Ecto neural progenitor cell (in vitro differentiated cells): ENCODE measurements around the gene FCRLB.
"Not testable (repeated sequence)": the region's sequence is repeated elsewhere in the genome, so short reads cannot be mapped to it uniquely, and the experiment has no call there.

ENCODE experiments used
- DNase-seq: peaks from one replicate; pipeline ENCODE4 v3.0.0-alpha.2; 2018; ENCODE audit warnings: low spot score

FCRLB gene, protein sequence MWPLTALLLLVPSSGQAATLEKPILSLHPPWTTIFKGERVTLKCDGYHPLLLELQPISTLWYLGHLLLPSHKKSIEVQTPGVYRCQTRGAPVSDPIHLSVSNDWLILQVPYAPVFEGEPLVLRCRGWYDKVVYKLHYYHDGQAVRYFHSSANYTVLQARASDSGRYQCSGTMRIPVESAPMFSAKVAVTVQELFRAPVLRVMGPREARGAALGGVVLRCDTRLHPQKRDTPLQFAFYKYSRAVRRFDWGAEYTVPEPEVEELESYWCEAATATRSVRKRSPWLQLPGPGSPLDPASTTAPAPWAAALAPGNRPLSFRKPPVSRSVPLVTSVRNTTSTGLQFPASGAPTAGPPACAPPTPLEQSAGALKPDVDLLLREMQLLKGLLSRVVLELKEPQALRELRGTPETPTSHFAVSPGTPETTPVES

DNA sequence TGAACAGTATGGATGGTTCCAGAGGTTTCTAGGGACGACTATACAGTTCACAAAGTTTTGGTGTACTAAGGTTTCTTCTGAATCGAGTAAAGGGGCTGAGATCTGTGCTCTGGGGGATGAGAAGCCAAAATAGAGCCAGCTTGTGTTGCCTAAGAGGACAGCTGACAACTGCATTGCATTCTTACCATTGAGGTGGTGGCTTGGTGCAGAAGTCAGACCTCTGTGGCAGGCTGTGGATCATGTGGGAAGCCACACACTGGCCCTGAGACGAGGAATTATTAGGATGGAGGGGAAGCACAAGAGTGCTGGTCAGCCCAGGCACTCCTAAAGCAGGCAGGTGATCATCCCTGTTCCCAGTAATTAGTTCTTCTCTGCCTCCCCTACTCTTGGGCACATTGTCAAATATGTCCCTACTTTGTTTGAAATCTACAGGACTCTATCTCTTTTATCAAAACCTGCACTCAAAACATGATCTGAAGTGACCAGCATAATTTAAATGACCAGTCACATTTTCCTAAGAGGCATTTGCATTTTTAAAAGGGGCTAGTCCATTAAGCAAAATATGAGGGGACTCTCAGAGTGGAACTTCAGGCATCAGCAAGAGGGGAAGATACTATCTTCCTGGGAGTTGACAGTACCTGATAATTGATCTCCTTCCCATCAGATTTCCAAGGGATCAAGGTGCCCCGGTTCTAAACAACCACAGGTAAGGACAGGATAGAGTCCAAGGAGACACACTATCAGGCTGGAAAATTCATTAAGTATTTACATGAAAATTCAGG, at the start of gene FCRLB:
Gene FCRLB (plus strand): TSS at position 589 of the 782 bp plus-strand sequence. CDS start 1,129 bp downstream, outside the sequence.
- DNase-seq: no peak

GRCh38 chr1:161673437-161673836, 47.9 kb upstream of the FCRLB start:
- DNase-seq: not testable (repeated sequence)

DNA sequence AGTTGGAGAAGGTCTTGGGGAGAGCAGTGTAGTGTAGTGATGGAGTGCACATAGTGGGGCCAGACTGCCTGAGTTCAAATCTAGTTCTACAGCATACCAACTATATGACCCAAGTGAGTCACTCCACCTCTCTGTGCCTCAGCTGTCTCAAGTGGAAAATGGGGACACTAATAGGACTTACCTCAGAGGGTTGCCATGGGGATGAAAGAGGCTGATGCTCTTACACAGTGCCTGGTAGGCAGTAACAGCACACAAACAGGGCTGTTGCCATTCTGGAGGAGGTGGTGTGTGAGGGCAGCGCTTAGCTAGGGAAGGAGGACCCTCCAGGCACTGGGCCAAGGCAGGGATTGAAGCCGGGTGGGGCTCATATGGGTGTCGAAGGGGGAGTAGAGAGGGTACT, 46.9 kb upstream of the FCRLB start:
- not testable (repeated sequence) for DNase-seq

GRCh38 chr1:161674908-161675307, 46.4 kb upstream of the FCRLB start:
- not testable (repeated sequence) for DNase-seq

DNA sequence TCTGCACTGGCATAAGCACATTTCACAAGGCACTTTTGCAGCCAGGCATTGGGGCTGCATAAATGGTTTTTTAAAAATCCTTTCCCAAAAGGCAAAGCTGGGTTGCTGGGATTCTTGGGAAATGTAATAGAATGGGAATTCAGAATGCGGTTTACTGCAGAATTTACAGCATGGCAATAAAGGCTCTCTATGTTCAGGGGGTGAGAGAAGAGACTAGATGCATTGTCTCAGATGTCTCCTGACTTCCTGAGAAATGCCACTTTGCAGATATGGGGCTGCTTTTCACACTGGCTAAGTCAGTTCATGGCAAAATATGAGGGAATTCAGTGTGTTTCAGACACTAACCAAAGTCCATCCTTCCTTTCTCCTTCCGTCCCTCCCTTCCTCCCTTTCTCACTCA, 44.9 kb upstream of the FCRLB start:
- DNase-seq: no peak

- DNase-seq: no peak
Measured at GRCh38 chr1:161676958-161677689, 44.2 kb upstream of the FCRLB start.

DNA sequence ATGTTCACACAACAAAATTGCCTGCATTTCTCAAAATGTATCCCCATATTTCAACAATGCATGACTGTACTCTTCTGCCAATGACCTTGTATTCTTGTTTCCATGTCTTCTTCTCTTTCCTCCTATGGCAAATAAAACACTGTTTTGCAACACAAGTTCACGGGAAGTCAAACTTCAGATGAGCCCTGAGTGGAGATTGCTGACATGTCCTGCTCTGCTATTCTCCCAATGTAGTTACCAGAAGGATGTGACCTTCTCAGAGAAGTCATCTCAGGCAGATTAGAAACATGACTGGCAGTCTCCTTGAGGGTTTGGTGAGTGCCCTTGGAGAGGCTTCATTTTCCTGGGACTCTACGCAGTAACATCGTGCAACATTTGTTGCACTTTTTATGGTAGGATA, 42.8 kb upstream of the FCRLB start:
- DNase-seq: no peak

DNA sequence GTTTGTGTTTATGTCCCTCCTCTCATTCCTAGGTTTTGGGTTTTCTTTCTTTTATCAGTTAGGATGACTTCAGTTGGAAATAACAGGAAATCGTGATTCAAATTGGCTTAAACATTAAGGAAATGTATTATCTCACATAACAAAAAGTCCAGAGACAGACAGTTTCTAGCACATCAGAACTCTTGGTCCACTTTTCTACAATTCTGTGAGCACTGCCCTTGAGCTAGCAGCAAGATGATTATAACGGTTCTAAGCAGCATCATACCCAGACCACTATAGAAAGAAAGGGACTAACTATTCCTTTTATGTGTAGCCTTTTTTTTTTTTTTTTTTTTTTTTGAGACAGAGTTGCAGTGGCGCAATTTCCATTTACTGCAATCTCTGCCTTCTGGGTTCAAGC, 39.5 kb upstream of the FCRLB start:
- DNase-seq: no peak

DNA sequence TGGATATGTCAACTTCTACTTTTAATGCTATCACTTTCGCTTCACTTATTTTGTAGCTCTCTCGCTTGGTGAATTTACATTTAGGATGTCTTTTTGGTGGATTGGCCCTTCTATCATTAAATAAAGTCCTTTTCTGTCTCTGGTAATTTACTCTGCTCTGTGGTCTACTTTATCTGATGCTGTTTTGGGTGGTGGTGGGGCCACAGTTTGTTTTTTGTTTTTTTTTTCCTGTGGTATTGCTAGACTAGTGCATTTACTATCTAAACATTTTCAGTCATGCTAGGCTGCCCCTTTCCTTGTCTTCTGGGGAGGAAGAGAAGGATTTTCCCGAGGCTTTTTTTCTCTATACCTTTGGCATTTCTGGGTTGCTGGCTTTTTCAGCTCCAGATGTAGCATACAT, 32.4 kb upstream of the FCRLB start:
- DNase-seq: no peak

DNA sequence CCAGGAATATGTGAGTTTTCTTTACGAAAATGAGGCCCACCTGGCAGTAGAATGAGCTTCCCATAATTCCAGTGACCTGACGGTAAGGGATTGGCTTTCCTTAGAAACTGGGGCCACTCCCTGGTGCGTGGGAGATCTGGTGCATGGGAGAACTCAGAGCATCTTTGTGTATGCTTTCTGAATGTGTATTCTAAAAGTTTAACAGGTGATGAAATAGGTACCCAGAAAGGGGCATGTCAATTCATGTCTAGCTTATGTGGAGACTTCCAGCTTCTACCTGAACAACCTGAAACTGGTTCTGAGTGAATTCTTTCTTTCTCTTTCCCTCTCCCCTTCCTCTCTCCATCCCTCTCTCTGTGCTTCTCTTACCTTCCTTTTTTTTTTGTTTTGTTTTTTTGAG, 29.5 kb upstream of the FCRLB start:
- no peak for DNase-seq

DNA sequence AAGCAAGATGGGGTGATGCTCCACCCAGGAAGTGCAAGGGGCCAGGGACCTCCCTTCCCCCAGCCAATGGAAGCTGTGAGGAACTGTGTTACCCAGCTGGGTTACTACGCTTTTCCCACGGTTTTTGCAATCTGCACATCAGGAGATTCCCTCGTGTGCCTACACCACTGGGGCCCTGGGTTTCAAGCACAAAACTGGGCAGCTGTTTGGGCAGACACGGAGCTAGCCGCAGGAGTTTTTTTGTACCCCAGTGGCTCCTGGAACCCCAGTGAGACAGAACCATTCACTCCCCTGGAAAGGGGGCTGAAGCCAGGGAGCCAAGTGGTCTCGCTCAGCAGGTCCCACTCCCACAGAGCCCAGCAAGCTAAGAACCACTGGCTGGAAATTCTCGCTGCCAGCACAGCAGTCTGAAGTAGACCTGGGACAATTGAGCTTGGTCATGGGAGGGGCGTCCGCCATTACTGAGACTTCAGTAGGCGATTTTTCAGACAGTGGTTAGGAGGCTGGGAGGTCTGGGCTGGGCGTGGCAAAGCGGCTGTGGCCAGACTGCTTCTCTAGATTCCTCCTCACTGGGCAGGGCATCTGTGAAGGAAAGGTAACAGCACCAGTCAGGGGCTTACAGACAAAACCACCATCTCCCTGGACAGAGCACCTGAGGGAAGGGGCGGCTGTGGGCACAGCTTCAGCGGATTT, 28.2 kb upstream of the FCRLB start:
- not testable (repeated sequence) for DNase-seq

- DNase-seq: not testable (repeated sequence)
Measured at GRCh38 chr1:161698302-161698701, 23.0 kb upstream of the FCRLB start.

- DNase-seq: no peak
Measured at GRCh38 chr1:161702250-161702649, 19.1 kb upstream of the FCRLB start.

DNA sequence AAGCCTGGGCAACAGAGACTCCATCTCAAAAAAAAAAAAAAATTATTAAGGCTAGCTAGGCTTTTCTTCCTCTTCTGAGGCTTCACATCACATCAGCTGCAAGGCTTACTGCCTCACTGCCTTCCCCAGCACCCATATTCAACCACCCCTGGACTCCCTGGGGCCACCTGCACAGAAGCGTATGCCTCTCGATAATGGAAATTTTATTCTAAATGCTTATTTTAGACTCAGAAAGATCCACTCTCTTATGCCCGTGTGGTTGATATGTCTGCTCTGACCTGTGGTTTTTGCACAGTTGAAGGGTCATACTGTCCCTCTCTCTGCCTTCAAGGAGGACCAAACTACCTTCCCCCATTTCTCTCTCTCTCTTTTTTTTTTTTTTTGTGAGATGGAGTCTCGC, 15.8 kb upstream of the FCRLB start:
- no peak for DNase-seq

DNA sequence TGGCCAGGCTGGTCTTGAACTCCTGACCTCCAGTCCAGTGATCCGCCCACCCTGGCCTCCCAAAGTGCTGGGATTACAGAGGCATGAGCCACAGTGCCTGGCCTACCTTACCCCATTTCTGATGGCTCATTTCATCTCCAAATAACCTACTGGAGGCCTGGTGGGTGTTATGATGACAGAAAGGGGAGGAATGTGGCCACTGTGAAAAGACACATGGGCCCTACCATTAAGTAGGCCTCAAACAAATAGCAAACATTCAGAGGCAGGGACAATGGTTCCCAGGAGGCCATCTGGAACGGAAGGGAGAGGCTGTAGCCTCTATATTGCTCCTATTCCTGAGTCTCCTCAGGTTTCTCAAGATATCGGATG, 15.2 kb upstream of the FCRLB start:
- DNase-seq: no peak

DNA sequence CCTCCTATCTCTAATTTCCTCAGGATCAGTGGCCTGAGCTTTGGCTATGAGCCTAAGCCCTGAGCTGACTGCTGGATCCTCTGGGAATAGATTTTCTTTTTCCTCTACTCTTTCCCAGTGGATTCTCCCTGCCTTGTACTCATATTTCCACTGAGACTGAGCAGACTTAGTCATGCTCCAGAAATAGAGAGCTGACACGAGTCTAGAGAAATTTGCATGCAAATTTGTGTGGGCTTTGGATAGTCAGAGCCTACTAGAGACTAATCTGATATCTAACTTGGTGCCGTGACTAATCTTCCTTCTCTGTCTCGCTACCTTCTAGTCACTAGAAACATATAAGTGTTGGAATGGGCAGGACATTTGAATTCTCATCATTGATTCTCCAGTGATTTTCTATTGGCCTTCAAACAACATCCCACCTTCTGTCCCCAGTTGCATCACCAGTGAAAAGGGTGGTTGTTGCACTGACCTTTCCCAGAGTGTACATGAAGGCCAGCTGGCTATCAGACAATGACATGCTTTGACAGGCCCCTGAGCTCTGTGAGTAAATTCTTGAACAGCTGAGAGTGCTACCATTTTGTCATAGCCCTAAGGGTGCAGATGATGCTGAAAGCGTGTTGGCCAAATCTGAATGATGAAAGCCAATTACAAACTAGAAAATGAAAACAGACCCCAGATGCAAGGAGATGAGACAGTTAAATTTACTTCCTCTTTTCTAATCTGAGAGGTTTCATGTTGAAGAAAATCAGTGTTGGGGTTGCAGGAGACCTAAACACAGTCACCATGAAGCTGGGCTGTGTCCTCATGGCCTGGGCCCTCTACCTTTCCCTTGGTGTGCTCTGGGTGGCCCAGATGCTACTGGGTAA, 14.6 kb upstream of the FCRLB start, which contains the start of gene FCRLA:
Gene FCRLA (plus strand): TSS at position 748 of the 866 bp plus-strand sequence. CDS start 36 bp downstream, at position 784.
- DNase-seq: no peak

DNA sequence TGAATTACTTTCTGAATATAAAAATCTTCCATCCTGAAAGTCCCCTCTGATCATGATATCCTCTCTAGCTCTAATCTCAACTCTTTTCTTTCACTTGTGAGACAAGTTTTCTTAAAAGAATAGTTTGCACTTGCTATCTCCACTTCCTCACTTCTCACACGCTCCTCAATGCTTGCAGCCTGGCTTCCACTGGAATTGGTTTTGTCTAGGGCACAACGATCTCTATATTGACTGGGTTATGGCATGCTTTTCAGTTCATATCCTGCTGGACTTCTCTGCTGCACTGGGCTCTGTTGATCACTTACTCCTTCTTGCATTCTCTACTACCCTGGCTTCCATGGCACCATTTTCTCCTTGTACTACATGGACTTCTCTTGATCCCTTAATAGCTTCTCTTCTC, 13.8 kb upstream of the FCRLB start:
- no peak for DNase-seq

GRCh38 chr1:161709373-161709772, 12.0 kb upstream of the FCRLB start:
- DNase-seq: no peak

- no peak for DNase-seq
Measured at GRCh38 chr1:161710560-161710959, 10.8 kb upstream of the FCRLB start.

DNA sequence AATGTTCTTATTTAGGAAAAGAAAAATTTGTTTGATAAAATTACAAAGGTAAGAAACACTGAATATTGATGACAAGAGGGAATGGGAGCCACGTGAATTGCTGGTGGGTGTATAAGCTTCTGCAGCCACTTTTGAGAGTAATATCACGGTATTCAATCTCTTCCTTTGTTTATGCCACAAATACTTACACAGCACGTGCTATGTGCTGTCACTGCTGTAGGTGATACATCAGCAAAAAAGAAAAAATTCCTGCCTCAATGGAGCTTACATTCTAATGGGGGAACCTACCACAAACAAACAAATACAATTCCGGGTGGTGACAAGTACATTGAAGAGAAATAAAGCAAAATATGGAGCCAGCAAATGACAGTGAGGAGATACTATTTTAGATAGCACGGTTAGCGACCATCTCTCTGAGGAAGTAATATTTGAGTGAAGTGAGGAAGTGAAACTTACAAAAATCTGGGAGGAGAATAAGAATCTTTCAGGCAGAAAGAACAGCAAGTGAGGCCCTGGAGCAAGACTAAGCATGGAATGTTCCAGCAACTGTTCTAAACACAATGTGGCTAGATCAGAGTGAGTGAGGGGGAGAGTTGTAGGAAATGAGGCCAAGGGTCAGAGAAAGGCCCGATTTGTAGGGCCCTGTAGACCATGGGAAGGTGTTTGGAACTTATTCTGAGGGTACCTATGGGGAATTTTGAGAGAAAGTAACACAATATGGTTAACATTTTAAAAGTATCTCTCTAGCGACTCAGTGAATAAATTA, 2.6 kb upstream of the FCRLB start:
- DNase-seq: no peak
